Measurements from ENCODE around the gene TMEM185B.
"Not testable (repeated sequence)": the region's sequence is repeated elsewhere in the genome, so short reads cannot be mapped to it uniquely, and the experiment has no call there.

The TMEM185B gene

GRCh38 chr2:120223034-120223912 is at the start of gene TMEM185B:
TMEM185B (minus strand) TSS chr2:120223400; CDS start chr2:120222976, 424 bp downstream.
- peak; percentile 93 for DNase-seq

- no peak for DNase-seq
Measured at GRCh38 chr2:120271711-120272379, 48.6 kb upstream of the TMEM185B start.

DNA sequence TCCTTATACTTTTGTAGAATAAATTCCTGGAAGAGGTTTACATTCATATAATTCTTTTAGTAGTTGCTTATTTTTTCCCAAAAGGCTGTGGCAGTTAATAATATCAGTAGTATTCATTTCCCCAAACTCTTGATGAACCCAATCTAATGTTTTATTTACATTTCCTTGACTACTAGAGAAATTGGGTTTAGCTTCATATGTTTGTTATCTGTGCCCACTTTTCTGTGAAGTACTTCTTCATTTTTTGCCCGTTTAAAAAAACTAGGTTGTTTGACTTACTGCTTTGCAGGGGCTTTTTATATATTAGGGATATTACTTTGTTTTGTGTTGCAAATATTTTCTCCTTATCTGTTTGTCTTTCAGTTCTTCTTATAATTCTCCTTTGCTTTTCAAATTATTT is 46.6 kb upstream of the TMEM185B start:
- no peak for DNase-seq

- no peak for DNase-seq
Measured at GRCh38 chr2:120269076-120269744, 46.0 kb upstream of the TMEM185B start.

DNA sequence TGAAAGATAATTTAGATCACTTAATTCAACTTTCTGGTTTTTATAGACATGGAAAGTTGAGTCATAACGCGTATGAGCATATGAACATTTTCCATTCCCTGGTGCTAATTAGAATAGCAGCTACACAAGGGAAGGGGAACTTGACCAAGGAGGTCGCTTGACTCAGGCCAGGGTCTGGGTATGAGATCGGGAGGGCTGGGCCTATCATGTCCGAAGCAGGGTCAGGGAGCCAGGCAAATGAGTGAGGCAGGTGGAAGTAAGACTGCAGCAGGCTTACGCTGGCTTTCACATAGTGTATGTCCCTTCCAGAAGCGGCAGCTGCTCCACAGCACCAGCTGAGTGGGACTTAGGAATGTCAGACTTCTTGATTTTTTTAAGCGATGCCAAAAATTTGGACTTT is 44.1 kb upstream of the TMEM185B start:
- peak; percentile 42 for DNase-seq

DNA sequence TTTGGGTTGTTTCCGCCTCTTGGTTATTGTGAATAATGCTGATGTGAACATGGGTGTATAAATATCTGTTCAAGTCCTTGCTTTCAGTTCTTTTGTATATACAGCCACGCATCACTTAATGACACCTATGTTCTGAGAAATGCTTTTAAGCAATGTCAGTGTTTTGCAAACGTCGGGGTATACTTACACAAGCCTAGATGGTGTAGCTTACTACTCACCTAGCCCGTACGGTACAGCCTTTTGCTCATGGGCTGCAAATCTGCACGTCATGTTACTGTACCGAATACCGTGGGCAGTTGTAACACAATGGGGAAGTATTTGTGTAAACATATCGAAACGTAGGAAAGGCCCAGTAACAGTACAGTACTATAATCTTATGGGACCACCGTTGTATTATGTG is 41.8 kb upstream of the TMEM185B start:
- no peak for DNase-seq

- no peak for DNase-seq
Measured at GRCh38 chr2:120262761-120263428, 39.7 kb upstream of the TMEM185B start.

GRCh38 chr2:120262150-120262549 is 39.0 kb upstream of the TMEM185B start:
- no peak for DNase-seq

GRCh38 chr2:120261387-120262006 is 38.3 kb upstream of the TMEM185B start:
- DNase-seq, result no peak

GRCh38 chr2:120260736-120261135 is 37.5 kb upstream of the TMEM185B start:
- DNase-seq, result no peak

GRCh38 chr2:120259939-120260338 is 36.7 kb upstream of the TMEM185B start:
- not testable (repeated sequence) for DNase-seq

GRCh38 chr2:120258196-120258595 is 35.0 kb upstream of the TMEM185B start:
- no peak for DNase-seq

DNA sequence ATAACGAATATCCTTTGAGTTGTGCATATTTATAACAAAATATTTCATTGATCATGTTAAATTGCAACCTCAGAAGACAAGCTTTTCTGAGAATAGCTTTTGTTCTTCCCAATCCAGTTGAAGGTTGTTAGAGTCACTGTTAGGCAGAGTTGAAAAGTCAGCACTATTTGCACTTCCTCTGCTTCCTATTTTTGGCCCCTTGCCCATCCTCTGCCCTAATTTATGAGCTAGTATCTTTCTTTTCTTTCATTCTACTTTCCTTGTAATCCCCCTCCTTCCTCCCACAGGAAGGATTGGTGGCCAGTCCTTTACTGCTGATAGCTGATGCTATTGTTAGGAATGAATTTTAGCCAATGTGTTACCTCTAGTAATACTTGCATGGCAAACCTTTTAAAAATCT is 34.3 kb upstream of the TMEM185B start:
- no peak for DNase-seq

- DNase-seq, result no peak
Measured at GRCh38 chr2:120256651-120257000, 33.4 kb upstream of the TMEM185B start.

- DNase-seq, result no peak
Measured at GRCh38 chr2:120255986-120256650, 32.9 kb upstream of the TMEM185B start.

- no peak for DNase-seq
Measured at GRCh38 chr2:120255071-120255470, 31.9 kb upstream of the TMEM185B start.

DNA sequence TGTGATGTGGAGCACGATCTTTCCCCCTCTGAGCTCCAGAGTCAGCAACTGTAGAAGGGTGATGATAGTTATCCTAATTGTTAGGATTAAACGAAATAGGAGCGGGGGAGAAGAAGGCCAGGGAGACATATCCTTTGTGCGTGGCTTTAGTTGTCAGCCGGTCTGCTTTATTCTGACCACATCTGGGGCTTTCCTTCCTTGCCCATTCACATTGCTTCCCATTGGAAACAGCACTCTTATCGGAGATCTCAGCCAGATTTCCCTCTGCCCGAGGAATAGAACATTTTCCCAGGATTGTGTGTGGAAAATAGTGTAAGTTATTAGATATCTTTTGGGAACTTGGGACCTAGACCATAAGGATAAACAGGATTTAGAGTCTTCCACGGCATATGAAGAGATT is 31.0 kb upstream of the TMEM185B start:
- no peak for DNase-seq

GRCh38 chr2:120253021-120253882 is 30.1 kb upstream of the TMEM185B start:
- DNase-seq, result peak; percentile 88

DNA sequence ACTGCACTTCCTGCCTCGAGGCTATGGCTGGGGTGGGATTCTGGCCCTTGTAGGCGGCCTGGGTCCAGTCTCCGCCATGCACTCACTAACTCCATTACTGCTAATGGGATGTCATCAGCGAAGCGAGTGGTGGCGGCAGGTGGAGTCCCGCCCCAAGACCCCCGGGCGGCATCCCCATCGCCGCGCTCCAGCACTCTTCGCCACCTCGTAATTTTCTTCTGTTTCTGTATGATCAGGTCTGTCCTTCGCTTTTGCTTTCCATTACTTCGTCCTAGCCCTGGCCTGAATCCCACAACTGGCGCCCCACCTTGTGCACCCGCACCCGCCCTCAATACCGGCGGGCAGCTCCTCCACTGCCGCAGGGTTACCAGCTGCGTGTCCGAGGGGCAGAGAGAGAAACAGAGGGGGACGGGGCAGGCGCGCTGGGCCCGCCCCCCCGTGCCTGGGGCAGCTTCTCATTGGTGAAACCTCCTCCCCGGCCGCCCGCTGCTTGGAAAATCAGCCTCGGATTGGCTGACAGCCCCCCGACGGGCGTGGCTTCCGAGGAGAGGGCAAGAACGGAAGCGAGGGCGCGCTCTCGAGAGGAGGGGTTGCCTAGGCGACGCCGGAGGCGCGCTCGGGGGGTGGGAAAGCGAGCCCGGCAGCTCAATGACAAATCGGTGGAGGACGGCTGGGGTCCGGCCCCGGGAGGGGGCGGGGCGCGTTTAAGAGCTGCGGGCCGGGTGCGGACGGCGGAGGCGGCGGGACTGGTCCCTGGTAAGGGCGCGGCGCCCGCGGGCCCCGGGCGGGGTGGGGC is 29.2 kb upstream of the TMEM185B start, which contains the start of gene RALB:
Gene RALB (plus strand): TSS at position 628 of the 796 bp plus-strand sequence. CDS start 25,813 bp downstream, outside the sequence.
- DNase-seq, result peak; percentile 100

DNA sequence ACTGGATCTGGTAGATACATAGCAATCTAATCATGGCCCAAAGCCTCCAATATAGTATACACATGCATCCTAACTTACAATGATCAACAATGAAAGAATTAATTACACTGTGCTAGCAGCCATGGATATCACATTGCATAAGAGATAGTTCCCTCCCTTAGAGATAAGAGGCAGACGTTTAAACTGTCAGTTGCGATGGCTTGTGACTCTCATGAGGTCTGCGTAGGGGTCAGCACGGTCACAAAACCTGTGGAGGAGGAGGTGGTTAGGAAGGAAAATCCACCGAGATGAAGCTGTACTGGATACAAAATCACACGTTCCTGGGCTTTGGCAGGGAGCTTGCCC is 28.7 kb upstream of the TMEM185B start:
- no peak for DNase-seq
